Keratinocyte (primary cell): ENCODE measurements around the gene BANK1. TPM values are rescaled to one million over a fixed set of nuclear protein-coding genes. Genes with fewer than 3 reads are reported as not detected.

Experiments used
- DNase-seq: peaks from one replicate; pipeline ENCODE4 v3.0.0-alpha.2; 2011; ENCODE audit warnings: low read depth, missing footprints, low spot score
- FAIRE-seq: peaks from 2 replicates; lab custom pipeline; 2011; peaks lifted over from hg19 to GRCh38; lab: Jason Lieb, UNC
- H2AFZ ChIP-seq: 2 replicates; pipeline ENCODE4 v1.6.0; 2012; ENCODE audit warnings: low read length, control low read depth, inconsistent platforms; ENCODE audit not compliant: control insufficient read depth
- H3K27ac ChIP-seq: 2 replicates; pipeline ENCODE4 v1.5.1; 2011; ENCODE audit warnings: low read length; ENCODE audit not compliant: control insufficient read depth, insufficient read depth
- H3K27me3 ChIP-seq: 3 replicates; pipeline ENCODE4 v1.6.0; 2011; ENCODE audit warnings: low read length; ENCODE audit not compliant: control insufficient read depth, insufficient read depth; ENCODE audit errors: extremely low read depth
- H3K36me3 ChIP-seq, 2 experiments: 2 replicates in 1 of 2; 3 replicates in 1 of 2; pipeline ENCODE4 v1.5.1; 2011; ENCODE audit warnings: low read length in 2 of 2, mild to moderate bottlenecking in 1 of 2; ENCODE audit not compliant: control insufficient read depth in 2 of 2, insufficient read depth in 2 of 2; ENCODE audit errors: extremely low read depth in 1 of 2
- H3K4me1 ChIP-seq: 3 replicates; pipeline ENCODE4 v1.5.1; 2011; ENCODE audit warnings: low read length; ENCODE audit not compliant: control insufficient read depth, insufficient read depth; ENCODE audit errors: extremely low read depth
- H3K4me2 ChIP-seq: 3 replicates; pipeline ENCODE4 v1.6.0; 2011; ENCODE audit warnings: low read depth, low read length; ENCODE audit not compliant: control insufficient read depth, insufficient read depth; ENCODE audit errors: extremely low read depth
- H3K4me3 ChIP-seq, 3 experiments: fragments of 200-600 bp in 1 of 3; sonication (generic) in 1 of 3; 2 replicates in 2 of 3; 3 replicates in 1 of 3; pipeline ENCODE4 v1.5.1; 2011 to 2016; ENCODE audit warnings: low read length in 3 of 3, mild to moderate bottlenecking in 3 of 3, control low read depth in 2 of 3, inconsistent platforms in 1 of 3, low read depth in 1 of 3, mixed read lengths in 1 of 3, mixed run types in 1 of 3, moderate library complexity in 1 of 3; ENCODE audit not compliant: control insufficient read depth in 2 of 3, insufficient read depth in 2 of 3; ENCODE audit errors: extremely low read depth in 1 of 3
- H3K79me2 ChIP-seq: 2 replicates; pipeline ENCODE4 v1.6.0; 2012; ENCODE audit warnings: low read length; ENCODE audit not compliant: control insufficient read depth, insufficient read depth
- H3K9ac ChIP-seq: 3 replicates; pipeline ENCODE4 v1.6.0; 2011; ENCODE audit warnings: low read length; ENCODE audit not compliant: control insufficient read depth, insufficient read depth; ENCODE audit errors: extremely low read depth
- H3K9me1 ChIP-seq: 3 replicates; pipeline ENCODE4 v1.6.0; 2011; ENCODE audit warnings: low read length; ENCODE audit not compliant: control insufficient read depth, insufficient read depth; ENCODE audit errors: extremely low read depth
- H3K9me3 ChIP-seq: 2 replicates; pipeline ENCODE4 v1.5.1; 2012; ENCODE audit warnings: low read depth, low read length; ENCODE audit not compliant: control insufficient read depth
- H4K20me1 ChIP-seq: 3 replicates; pipeline ENCODE4 v1.6.0; 2011; ENCODE audit warnings: low read length; ENCODE audit not compliant: control insufficient read depth, insufficient read depth; ENCODE audit errors: extremely low read depth
- CTCF ChIP-seq, 3 experiments: IDR thresholded peaks in 1 of 3; conservative IDR thresholded peaks in 1 of 3; optimal IDR thresholded peaks in 1 of 3; 2 replicates in 2 of 3; 3 replicates in 1 of 3; pipeline versions ENCODE3 to v1.5.1; 2011; ENCODE audit warnings: low read length in 3 of 3, mild to moderate bottlenecking in 3 of 3, moderate library complexity in 2 of 3, control low read depth in 1 of 3, inconsistent platforms in 1 of 3; ENCODE audit not compliant: insufficient read depth in 2 of 3; ENCODE audit errors: extremely low read depth in 1 of 3
- EZH2 ChIP-seq: IDR thresholded peaks from one replicate; pipeline ENCODE4 v1.6.1; 2012; ENCODE audit warnings: inconsistent platforms, mild to moderate bottlenecking, low read length, moderate library complexity
- dilution Hi-C: fragments of 300-500 bp; cut with MboI; formaldehyde crosslinking; loops from one replicate; pipeline ENCODE4 v1.7.0; 2020; ENCODE audit warnings: low sequenced_read_pairs; ENCODE audit not compliant: extremely low pct_ligation_motif_present
- polyA plus RNA-seq, 5 experiments: library from polyadenylated mRNA; depleted of rRNA in 3 of 5; stranded (reverse) in 3 of 5; stranded (forward) in 1 of 5; unstranded in 1 of 5; fragments of >200 nt; gene quantifications; 1 replicate in 1 of 5; 2 replicates in 3 of 5; 3 replicates in 1 of 5; pipeline versions ENCODE4 v1.2.1 to v1.2.3, GENCODE V29; 2011 to 2012; ENCODE audit warnings: missing spikeins in 2 of 5, low read depth in 1 of 5, low replicate concordance in 1 of 5

The BANK1 gene
- polyA plus RNA-seq, 1 donor (not counting 4 experiments of a cell fraction or from before 2014, with no cell fraction given): 0.25 TPM

- dilution Hi-C loops: no loop called here
- Histone ChIP-seq H3K36me3 (no peaks in the 10 kb centered on the region), H3K9me3 (no peaks in the 10 kb centered on the region), H3K4me3 (no peak overlapping the region), H2AFZ (no peak overlapping the region), H3K4me1 (no peaks in the 10 kb centered on the region), H3K79me2 (no peaks in the 10 kb centered on the region), H3K9me1 (no peaks in the 10 kb centered on the region), H3K9ac (no peak overlapping the region), H3K27me3 (no peaks in the 10 kb centered on the region), H3K27ac (no peak overlapping the region), H4K20me1 (no peaks in the 10 kb centered on the region), H3K4me2 (no peak overlapping the region)
- FAIRE-seq (no peak), DNase-seq (no peak)
- TF ChIP-seq EZH2: no peak
These were observed 66.6 kb downstream of the BANK1 start for GRCh38 chr4:101857176-101857575.

GRCh38 chr4:101858641-101859040 lies 68.1 kb downstream of the BANK1 start:
- no peak for DNase-seq

More at GRCh38 chr4:101858641-101859040, 68.1 kb downstream of the BANK1 start:
- no peaks in the 10 kb centered on the region for H3K4me1 ChIP-seq
- H3K9ac ChIP-seq: no peak overlapping the region
- H2AFZ ChIP-seq: no peak overlapping the region
- TF ChIP-seq EZH2 (no peak), CTCF (optimal IDR thresholded peaks at IDR 0.05 in 1 of 3, IDR thresholded peaks at IDR 0.05 in 1 of 3, conservative IDR thresholded peaks at IDR 0.05 in 1 of 3; ENCODE audit: extremely low read depth in 1 of 3, insufficient read depth in 2 of 3, low read length in 3 of 3) (no peak)
- H3K36me3 ChIP-seq: no peaks in the 10 kb centered on the region
- no peak for FAIRE-seq
- no peak overlapping the region for H3K27ac ChIP-seq
- no peaks in the 10 kb centered on the region for H3K9me1 ChIP-seq
- dilution Hi-C loops: no loop called here
- no peaks in the 10 kb centered on the region for H3K27me3 ChIP-seq
- H3K79me2 ChIP-seq: no peaks in the 10 kb centered on the region
- H3K4me2 ChIP-seq: no peak overlapping the region
- no peak overlapping the region for H3K4me3 ChIP-seq
- H3K9me3 ChIP-seq: no peaks in the 10 kb centered on the region
- no peaks in the 10 kb centered on the region for H4K20me1 ChIP-seq
